ENCODE results near the gene ENOX2.

Gene ENOX2

GRCh38 chrX:130694983-130695382 is 208.0 kb downstream of the ENOX2 start:
- no peak for DNase-seq

GRCh38 chrX:130691576-130691975 is 211.4 kb downstream of the ENOX2 start:
- no peak for DNase-seq

- DNase-seq: no peak
These were observed 214.6 kb downstream of the ENOX2 start for GRCh38 chrX:130688360-130688759.

GRCh38 chrX:130682990-130683389 is 220.0 kb downstream of the ENOX2 start:
- DNase-seq: no peak

GRCh38 chrX:130680164-130681035 is 222.6 kb downstream of the ENOX2 start:
- no peak for DNase-seq

- no peak for DNase-seq
These were observed 226.1 kb downstream of the ENOX2 start for GRCh38 chrX:130676861-130677260.

- no peak for DNase-seq
These were observed 230.8 kb downstream of the ENOX2 start for GRCh38 chrX:130672214-130672613.

- no peak for DNase-seq
These were observed 233.8 kb downstream of the ENOX2 start for GRCh38 chrX:130669233-130669632.

GRCh38 chrX:130665263-130665662 is 237.7 kb downstream of the ENOX2 start:
- no peak for DNase-seq

GRCh38 chrX:130658310-130658709 is 244.7 kb downstream of the ENOX2 start:
- DNase-seq: no peak

- no peak for DNase-seq
These were observed 248.5 kb downstream of the ENOX2 start for GRCh38 chrX:130654409-130654950.

- no peak for DNase-seq
These were observed 250.0 kb downstream of the ENOX2 start for GRCh38 chrX:130652824-130653578.

- DNase-seq: no peak
These were observed 253.3 kb downstream of the ENOX2 start for GRCh38 chrX:130649738-130650137.

- DNase-seq: no peak
These were observed 255.5 kb downstream of the ENOX2 start for GRCh38 chrX:130647468-130647867.

- no peak for DNase-seq
These were observed 256.9 kb downstream of the ENOX2 start for GRCh38 chrX:130645955-130646583.

- no peak for DNase-seq
These were observed 265.4 kb downstream of the ENOX2 start for GRCh38 chrX:130637591-130637990.

- no peak for DNase-seq
These were observed 266.7 kb downstream of the ENOX2 start for GRCh38 chrX:130636277-130636676.

GRCh38 chrX:130631011-130631410 is 272.0 kb downstream of the ENOX2 start:
- DNase-seq: no peak

GRCh38 chrX:130628516-130628915 is 274.5 kb downstream of the ENOX2 start:
- no peak for DNase-seq

GRCh38 chrX:130626521-130626920 is 276.5 kb downstream of the ENOX2 start:
- DNase-seq: no peak

- no peak for DNase-seq
These were observed 277.6 kb downstream of the ENOX2 start for GRCh38 chrX:130625386-130625785.

GRCh38 chrX:130623518-130623917 is 279.5 kb downstream of the ENOX2 start:
- DNase-seq: no peak

GRCh38 chrX:130615941-130616340 is 287.1 kb downstream of the ENOX2 start:
- DNase-seq: no peak

Data from bone marrow (tissue), 2 donors.